GM10847 (cell line): ENCODE measurements around the gene ABI3BP.

Source experiments
- POLR2A ChIP-seq: IDR thresholded peaks from 2 replicates; pipeline ENCODE4 v1.6.1; 2011; ENCODE audit not compliant: insufficient read length; ENCODE audit errors: extremely low read depth

Gene ABI3BP

DNA sequence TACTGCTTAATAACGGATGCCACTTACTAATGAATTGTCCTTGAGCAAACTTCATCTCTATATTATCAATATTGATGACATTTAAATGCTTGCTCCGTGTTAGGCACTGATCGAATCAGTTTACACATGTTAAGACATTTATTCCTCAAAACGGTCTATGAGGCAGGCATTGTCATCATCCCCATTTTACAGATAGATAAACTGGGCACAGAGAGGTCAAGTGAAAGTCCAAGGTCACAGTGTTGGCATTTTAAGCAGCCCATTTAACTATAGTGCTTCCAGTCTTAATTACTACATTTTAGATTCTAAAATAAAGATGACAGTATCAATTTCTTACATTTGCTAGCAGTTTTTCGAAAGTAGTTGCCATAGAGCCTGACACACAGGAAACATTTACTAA is 966 bp upstream of the ABI3BP start:
- TF ChIP-seq POLR2A, result no peak

DNA sequence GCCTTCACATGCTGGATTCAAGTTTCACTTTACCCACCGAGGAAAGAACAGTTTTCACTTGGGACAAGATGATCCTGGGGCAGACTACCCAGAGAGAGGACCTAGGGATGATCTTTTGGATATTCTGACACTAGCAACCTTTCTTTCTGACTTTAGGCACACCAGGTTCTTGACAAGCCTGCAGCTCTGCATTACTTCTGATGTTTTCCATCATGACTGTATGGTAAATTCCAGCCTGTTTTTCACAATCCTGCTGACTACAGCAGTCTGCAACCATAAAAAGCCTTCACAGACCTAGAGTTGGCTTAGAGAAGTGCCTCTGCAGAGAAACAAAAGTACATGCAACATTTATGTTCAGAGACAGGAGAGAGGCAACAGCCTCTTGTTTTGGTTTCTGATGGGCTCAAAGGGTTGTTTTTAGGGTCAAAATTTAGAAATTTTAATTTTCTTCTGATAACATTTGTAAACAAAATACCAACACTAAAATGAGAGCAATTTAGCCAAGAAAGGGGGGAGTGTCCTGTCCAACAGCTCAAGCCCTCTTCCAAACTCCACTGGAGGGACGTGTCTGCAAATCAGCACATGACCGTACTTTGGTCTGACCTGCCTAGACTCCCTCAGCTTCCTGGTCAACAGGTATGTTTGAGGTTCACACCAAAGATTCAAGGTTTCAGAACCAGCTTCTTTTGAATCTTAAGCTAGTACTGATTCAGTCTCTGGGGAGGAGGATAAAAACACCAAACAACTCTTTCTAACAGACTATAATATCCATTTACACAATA is 799 bp downstream of the ABI3BP start:
- no peak for TF ChIP-seq POLR2A

DNA sequence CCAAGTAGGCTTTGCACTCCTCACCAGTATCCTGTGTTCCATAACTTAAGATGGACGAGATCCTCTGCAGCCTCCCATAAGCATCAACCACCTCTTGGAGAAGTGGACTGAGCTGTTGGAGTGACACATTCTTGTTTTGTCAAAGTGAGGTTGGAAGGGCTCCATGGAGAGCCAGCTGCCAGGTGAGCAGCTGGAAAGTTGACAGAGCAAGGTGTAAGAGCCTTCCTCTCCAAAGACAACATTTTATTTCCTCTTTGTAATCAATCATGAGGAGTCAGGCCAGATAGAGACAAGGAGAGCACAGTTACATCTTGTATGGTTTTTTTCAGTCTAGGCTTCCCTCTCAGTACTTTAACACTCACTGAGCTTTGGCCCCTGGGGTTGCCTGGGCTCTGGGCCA is 5.1 kb downstream of the ABI3BP start:
- no peak for TF ChIP-seq POLR2A

DNA sequence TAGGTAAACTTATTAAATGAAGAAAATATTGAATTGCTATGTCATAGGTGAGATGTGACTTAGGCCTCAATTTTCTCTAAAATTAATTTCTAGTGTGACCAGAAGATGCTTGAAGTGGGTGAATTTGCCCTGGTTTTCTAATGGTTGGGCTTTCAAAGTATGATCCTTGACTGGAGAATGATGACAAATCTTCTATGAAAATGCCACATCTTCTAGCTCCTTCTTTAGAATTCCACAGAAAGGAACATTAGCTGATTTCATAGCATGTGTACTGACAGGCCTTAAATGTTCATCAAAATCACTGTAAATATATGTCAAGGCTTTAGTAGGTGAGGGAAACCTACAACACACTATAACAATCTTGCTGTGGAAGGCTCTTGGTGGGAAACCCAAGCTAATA is 8.9 kb downstream of the ABI3BP start:
- TF ChIP-seq POLR2A, result no peak

GRCh38 chr3:100982710-100983109 is 10.5 kb downstream of the ABI3BP start:
- no peak for TF ChIP-seq POLR2A

GRCh38 chr3:100981164-100981911 is 11.9 kb downstream of the ABI3BP start:
- no peak for TF ChIP-seq POLR2A

- TF ChIP-seq POLR2A, result no peak
These were observed 15.1 kb downstream of the ABI3BP start for GRCh38 chr3:100978011-100978659.

GRCh38 chr3:100976611-100977010 is 16.6 kb downstream of the ABI3BP start:
- no peak for TF ChIP-seq POLR2A

DNA sequence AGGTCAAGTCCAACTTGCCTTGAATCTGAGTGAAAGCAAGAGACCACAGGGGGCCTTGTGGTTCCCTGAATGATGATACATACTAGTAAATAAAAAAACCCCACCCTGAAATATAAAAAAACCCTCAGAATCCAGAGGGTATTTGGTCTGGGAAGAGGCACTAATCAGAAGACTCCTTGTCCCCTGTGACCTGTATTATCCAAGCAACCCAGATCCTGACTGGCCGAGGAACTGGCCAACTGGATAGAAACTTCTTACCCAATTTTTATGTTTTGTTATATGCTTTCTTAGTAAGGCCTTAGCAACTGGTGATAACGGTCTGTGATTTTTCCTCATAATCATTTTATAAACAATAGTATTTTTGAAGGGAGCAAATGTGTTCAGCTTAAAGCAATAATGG is 17.5 kb downstream of the ABI3BP start:
- no peak for TF ChIP-seq POLR2A

- no peak for TF ChIP-seq POLR2A
These were observed 19.6 kb downstream of the ABI3BP start for GRCh38 chr3:100973594-100973993.

DNA sequence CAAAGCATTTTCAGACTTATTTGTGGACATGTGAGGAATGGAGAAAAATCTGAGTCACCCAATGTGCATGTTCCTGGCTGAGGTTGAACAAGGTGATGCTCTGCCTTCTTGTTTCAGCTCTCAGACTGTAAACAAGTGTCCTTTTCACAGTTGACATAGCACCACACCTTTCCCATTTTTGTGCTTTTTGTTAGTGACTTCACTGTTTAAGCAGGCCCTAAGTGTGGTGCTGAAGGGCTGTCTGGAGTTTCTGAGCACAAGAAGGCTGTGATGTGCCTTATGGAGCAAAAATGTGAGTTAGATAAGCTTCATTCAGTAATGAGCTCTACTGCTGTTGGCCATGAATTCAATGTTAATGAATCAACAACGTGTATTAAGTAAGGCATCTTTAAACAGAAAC is 20.4 kb downstream of the ABI3BP start:
- no peak for TF ChIP-seq POLR2A

GRCh38 chr3:100972301-100972844 is 20.8 kb downstream of the ABI3BP start:
- TF ChIP-seq POLR2A, result no peak

GRCh38 chr3:100971798-100972197 is 21.4 kb downstream of the ABI3BP start:
- TF ChIP-seq POLR2A, result no peak

DNA sequence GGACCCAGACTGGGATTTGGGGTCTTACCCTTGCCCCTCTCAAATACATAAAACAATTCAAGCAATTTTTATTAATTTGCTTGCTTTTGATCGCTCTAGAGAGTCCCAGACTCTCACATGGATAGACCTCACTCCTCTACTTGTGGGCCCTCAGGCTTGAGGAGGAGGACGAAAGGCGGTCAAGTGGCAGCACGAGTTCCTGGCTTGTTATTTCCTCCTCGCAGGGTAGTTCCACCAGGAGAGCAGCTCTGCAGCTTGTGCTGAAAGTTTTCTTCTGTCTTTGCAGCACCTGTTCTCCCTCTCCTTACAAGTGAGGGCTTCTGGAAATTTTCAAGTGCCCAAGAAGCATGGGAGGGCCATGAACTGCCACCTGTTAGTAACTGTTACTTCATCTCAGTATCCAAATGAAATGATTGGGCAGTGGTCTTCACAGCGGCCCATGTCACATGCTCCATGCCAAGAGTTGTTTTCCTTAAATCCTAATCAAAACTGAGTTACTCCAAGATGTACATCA is 22.7 kb downstream of the ABI3BP start:
- no peak for TF ChIP-seq POLR2A
